WTC11 (cell line): ENCODE measurements around the gene PARP12. TPM values are rescaled to one million over a fixed set of nuclear protein-coding genes. Genes with fewer than 3 reads are reported as not detected.

Experiments used
- ATAC-seq: fragments of 200-7000 bp; cut with Tn5 transposase; 2 replicates; pipeline ENCODE4 v1.10.0; 2021; ENCODE audit warnings: mild to moderate bottlenecking, moderate library complexity
- CTCF ChIA-PET: fragments of 300-600 bp; sonication (Branson Sonifier 250); formaldehyde crosslinking; loops from one replicate; lab custom pipeline; 2021; ENCODE audit warnings: antibody characterized with exemption; lab: Charles Lee
- POLR2A ChIA-PET: fragments of 350-600 bp; sonication (Branson Sonifier 250); formaldehyde crosslinking; loops from one replicate; lab custom pipeline; 2021; ENCODE audit warnings: antibody characterized with exemption; lab: Charles Lee
- DNase-seq: peaks from one replicate; pipeline ENCODE4 v3.0.0; 2021; ENCODE audit warnings: low spot score
- H3K27ac Mint-ChIP-seq: 2 replicates; pipeline ENCODE4 v1.8.0; 2021; ENCODE audit warnings: mixed read lengths
- H3K27me3 Mint-ChIP-seq: 2 replicates; pipeline ENCODE4 v1.8.0; 2021; ENCODE audit warnings: low read depth, mild to moderate bottlenecking, moderate library complexity, mixed read lengths
- H3K36me3 Mint-ChIP-seq: 2 replicates; pipeline ENCODE4 v1.8.0; 2021; ENCODE audit warnings: mixed read lengths
- H3K4me1 Mint-ChIP-seq: 2 replicates; pipeline ENCODE4 v1.8.0; 2022; ENCODE audit warnings: mixed read lengths
- H3K4me3 Mint-ChIP-seq: 2 replicates; pipeline ENCODE4 v1.8.0; 2021; ENCODE audit warnings: mild to moderate bottlenecking, moderate library complexity, mixed read lengths
- H3K9me3 Mint-ChIP-seq: 2 replicates; pipeline ENCODE4 v1.8.0; 2021; ENCODE audit warnings: mixed read lengths
- ATF1 ChIP-seq: sonication (generic); formaldehyde crosslinking; IDR thresholded peaks from 2 replicates; pipeline ENCODE4 v1.8.1; 2023; ENCODE audit warnings: mild to moderate bottlenecking, moderate library complexity, missing genetic modification reagents
- ATF2 ChIP-seq: sonication (generic); formaldehyde crosslinking; IDR thresholded peaks from 2 replicates; pipeline ENCODE4 v1.8.1; 2022; ENCODE audit warnings: low read depth, missing genetic modification reagents, borderline replicate concordance
- CREM ChIP-seq: sonication (generic); formaldehyde crosslinking; IDR thresholded peaks from 2 replicates; pipeline ENCODE4 v1.8.1; 2022; ENCODE audit warnings: mild to moderate bottlenecking, missing genetic modification reagents, moderate library complexity
- ELF4 ChIP-seq: sonication (generic); formaldehyde crosslinking; IDR thresholded peaks from 2 replicates; pipeline ENCODE4 v1.8.1; 2022; ENCODE audit warnings: low read depth, mild to moderate bottlenecking, moderate library complexity, missing genetic modification reagents
- JAZF1 ChIP-seq: fragments of 250-450 bp; sonication (Bioruptor Pico); IDR thresholded peaks from 2 replicates; pipeline ENCODE4 v1.9.0; 2021; ENCODE audit warnings: moderate library complexity, mild to moderate bottlenecking, inconsistent platforms
- KAT7 ChIP-seq: sonication (generic); formaldehyde crosslinking; IDR thresholded peaks from 2 replicates; pipeline ENCODE4 v1.8.1; 2023; ENCODE audit warnings: missing genetic modification reagents, mild to moderate bottlenecking, borderline replicate concordance
- OVOL2 ChIP-seq: fragments of 250-450 bp; sonication (Bioruptor Pico); IDR thresholded peaks from 2 replicates; pipeline ENCODE4 v1.9.0; 2021; ENCODE audit warnings: mild to moderate bottlenecking, borderline replicate concordance
- PRDM15 ChIP-seq: sonication (generic); formaldehyde crosslinking; IDR thresholded peaks from 2 replicates; pipeline ENCODE4 v1.8.0; 2022; ENCODE audit warnings: missing genetic modification reagents
- PREB ChIP-seq: sonication (generic); formaldehyde crosslinking; IDR thresholded peaks from 2 replicates; pipeline ENCODE4 v1.8.1; 2022; ENCODE audit warnings: mild to moderate bottlenecking, missing genetic modification reagents, moderate library complexity, borderline replicate concordance
- RELA ChIP-seq: sonication (generic); formaldehyde crosslinking; IDR thresholded peaks from 2 replicates; pipeline ENCODE4 v1.8.1; 2022; ENCODE audit warnings: missing genetic modification reagents, mild to moderate bottlenecking, borderline replicate concordance
- SMAD3 ChIP-seq: sonication (generic); formaldehyde crosslinking; IDR thresholded peaks from 2 replicates; pipeline ENCODE4 v1.8.0; 2022; ENCODE audit warnings: missing genetic modification reagents, mild to moderate bottlenecking, borderline replicate concordance
- SP1 ChIP-seq: sonication (generic); formaldehyde crosslinking; conservative IDR thresholded peaks from 2 replicates; pipeline ENCODE4 v1.8.1; 2022; ENCODE audit warnings: missing genetic modification reagents
- ZNF219 ChIP-seq: sonication (generic); formaldehyde crosslinking; IDR thresholded peaks from 2 replicates; pipeline ENCODE4 v1.8.0; 2023; ENCODE audit warnings: missing genetic modification reagents, mild to moderate bottlenecking, borderline replicate concordance
- ZNF396 ChIP-seq: fragments of 250-450 bp; sonication (Bioruptor Pico); IDR thresholded peaks from 2 replicates; pipeline ENCODE4 v1.8.0; 2021; ENCODE audit warnings: mild to moderate bottlenecking, moderate library complexity, borderline replicate concordance
- ZNF425 ChIP-seq: fragments of 250-450 bp; sonication (Bioruptor Pico); conservative IDR thresholded peaks from 2 replicates; pipeline ENCODE4 v1.9.0; 2021; ENCODE audit warnings: mild to moderate bottlenecking
- total RNA-seq: library from RNA; stranded (reverse); gene quantifications from 3 replicates; pipeline ENCODE4 v1.2.3, GENCODE V29; 2021
- TF ChIP-seq, protein P1 (sequence below): sonication (generic); formaldehyde crosslinking; IDR thresholded peaks from 2 replicates; pipeline ENCODE4 v1.8.1; 2023; ENCODE audit warnings: mild to moderate bottlenecking, missing genetic modification reagents
- TF ChIP-seq, protein P2 (sequence below): sonication (generic); formaldehyde crosslinking; IDR thresholded peaks from 2 replicates; pipeline ENCODE4 v1.8.1; 2022; ENCODE audit warnings: missing genetic modification reagents, borderline replicate concordance

Gene PARP12
- total RNA-seq, 1 experiment from 2014 or later = 9.1 TPM

DNA sequence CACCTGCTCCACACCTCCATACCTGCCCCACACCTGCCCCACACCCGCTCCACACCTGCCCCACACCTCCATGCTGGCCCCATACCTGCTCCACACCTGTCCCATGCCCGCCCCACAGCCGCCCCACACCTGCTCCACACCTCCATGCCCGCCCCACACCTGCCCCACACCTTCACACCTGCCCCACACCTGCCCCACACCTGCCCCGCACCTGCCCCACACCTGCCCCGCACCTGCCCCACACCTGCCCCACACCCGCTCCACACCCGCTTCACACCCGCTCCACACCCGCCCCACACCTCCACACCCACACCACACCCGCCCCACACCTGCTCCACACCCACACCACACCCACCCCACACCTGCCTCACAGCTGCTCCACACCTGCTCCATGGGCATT, 53.0 kb downstream of the PARP12 start:
- no peak for TF ChIP-seq PREB
- no peak for TF ChIP-seq ZNF425 (CRISPR knock-in tag)
- TF ChIP-seq JAZF1 (CRISPR knock-in tag) = no peak
- TF ChIP-seq ZNF219 (CRISPR knock-in tag) = no peak
- TF ChIP-seq CREM = no peak
- TF ChIP-seq SP1 (CRISPR knock-in tag) = no peak
- no peak for TF ChIP-seq ZNF396 (CRISPR knock-in tag)
- TF ChIP-seq ATF2 (CRISPR knock-in tag) = no peak
- no peak for TF ChIP-seq SMAD3 (CRISPR knock-in tag)
- no peak for TF ChIP-seq ATF1 (CRISPR knock-in tag)
- TF ChIP-seq RELA (CRISPR knock-in tag) = no peak
- TF ChIP-seq, protein P1, sequence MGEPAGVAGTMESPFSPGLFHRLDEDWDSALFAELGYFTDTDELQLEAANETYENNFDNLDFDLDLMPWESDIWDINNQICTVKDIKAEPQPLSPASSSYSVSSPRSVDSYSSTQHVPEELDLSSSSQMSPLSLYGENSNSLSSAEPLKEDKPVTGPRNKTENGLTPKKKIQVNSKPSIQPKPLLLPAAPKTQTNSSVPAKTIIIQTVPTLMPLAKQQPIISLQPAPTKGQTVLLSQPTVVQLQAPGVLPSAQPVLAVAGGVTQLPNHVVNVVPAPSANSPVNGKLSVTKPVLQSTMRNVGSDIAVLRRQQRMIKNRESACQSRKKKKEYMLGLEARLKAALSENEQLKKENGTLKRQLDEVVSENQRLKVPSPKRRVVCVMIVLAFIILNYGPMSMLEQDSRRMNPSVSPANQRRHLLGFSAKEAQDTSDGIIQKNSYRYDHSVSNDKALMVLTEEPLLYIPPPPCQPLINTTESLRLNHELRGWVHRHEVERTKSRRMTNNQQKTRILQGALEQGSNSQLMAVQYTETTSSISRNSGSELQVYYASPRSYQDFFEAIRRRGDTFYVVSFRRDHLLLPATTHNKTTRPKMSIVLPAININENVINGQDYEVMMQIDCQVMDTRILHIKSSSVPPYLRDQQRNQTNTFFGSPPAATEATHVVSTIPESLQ (CRISPR knock-in tag) = no peak
- ChIA-PET POLR2A (no interaction called here), CTCF (interaction anchor here (1.0 to 1.2 kb wide), 2 partner anchors 225 to 364 kb away, joined by 3 to 6 read pairs; no protein-coding TSS in a partner anchor)
- no peak for ATAC-seq
- Mint-ChIP-seq H3K4me1 (peaks cover 24% of the 10 kb centered on the region), H3K9me3 (no peaks in the 10 kb centered on the region), H3K4me3 (no peak overlapping the region), H3K27me3 (no peaks in the 10 kb centered on the region; the same call in 1 of the 2 replicates), H3K36me3 (no peaks in the 10 kb centered on the region), H3K27ac (no peak overlapping the region)
- DNase-seq = no peak

GRCh38 chr7:140008755-140009610, 53.8 kb downstream of the PARP12 start:
- H3K36me3 Mint-ChIP-seq = no peaks in the 10 kb centered on the region
- ChIA-PET CTCF (interaction anchor here (1.1 kb wide), 1 partner anchor 390 kb away, joined by 3 read pairs; no protein-coding TSS in a partner anchor), POLR2A (no interaction called here)
- no peaks in the 10 kb centered on the region for H3K9me3 Mint-ChIP-seq
- H3K4me1 Mint-ChIP-seq = peaks cover 28% of the 10 kb centered on the region
- no peaks in the 10 kb centered on the region; the same call in 1 of the 2 replicates for H3K27me3 Mint-ChIP-seq
- DNase-seq (no peak), ATAC-seq (no peak)
- H3K27ac Mint-ChIP-seq = no peak overlapping the region
- no peak overlapping the region for H3K4me3 Mint-ChIP-seq
- TF ChIP-seq, protein P2, sequence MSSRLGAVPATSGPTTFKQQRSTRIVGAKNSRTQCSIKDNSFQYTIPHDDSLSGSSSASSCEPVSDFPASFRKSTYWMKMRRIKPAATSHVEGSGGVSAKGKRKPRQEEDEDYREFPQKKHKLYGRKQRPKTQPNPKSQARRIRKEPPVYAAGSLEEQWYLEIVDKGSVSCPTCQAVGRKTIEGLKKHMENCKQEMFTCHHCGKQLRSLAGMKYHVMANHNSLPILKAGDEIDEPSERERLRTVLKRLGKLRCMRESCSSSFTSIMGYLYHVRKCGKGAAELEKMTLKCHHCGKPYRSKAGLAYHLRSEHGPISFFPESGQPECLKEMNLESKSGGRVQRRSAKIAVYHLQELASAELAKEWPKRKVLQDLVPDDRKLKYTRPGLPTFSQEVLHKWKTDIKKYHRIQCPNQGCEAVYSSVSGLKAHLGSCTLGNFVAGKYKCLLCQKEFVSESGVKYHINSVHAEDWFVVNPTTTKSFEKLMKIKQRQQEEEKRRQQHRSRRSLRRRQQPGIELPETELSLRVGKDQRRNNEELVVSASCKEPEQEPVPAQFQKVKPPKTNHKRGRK = no peak
- no peak for TF ChIP-seq OVOL2 (CRISPR knock-in tag)
- TF ChIP-seq CREM = no peak
- TF ChIP-seq, protein P1 (CRISPR knock-in tag) = no peak
- TF ChIP-seq PRDM15 (CRISPR knock-in tag) = no peak
- TF ChIP-seq KAT7 = no peak
- TF ChIP-seq ELF4 (CRISPR knock-in tag) = no peak
